ENCODE results near the gene ACAD8.
"Not testable (repeated sequence)": the region's sequence is repeated elsewhere in the genome, so short reads cannot be mapped to it uniquely, and the experiment has no call there.

The ACAD8 gene

GRCh38 chr11:134275534-134276395 lies 22.4 kb downstream of the ACAD8 start, which contains the start of gene GLB1L3:
GLB1L3 (plus strand) TSS chr11:134276379; CDS start chr11:134276741, 362 bp downstream.
- ATAC-seq (replicated peaks; ENCODE audit: extremely low read depth, poor library complexity, severe bottlenecking) (peak; percentile 93), DNase-seq (ENCODE audit: low spot score in 2 of 2) (peak; percentile 67 to 71)
- Mint-ChIP-seq H3K36me3 (ENCODE audit: insufficient read depth) (peaks cover under 1% of the 10 kb centered on the region), H3K4me1 (peaks cover 41% of the 10 kb centered on the region), H3K4me3 (peak within 1 kb of the TSS; percentile 96), H3K27me3 (no peaks in the 10 kb centered on the region), H3K9me3 (no peaks in the 10 kb centered on the region), H3K27ac (ENCODE audit: low read depth) (peak within 1 kb of the TSS; percentile 91)

- peak overlapping the region; percentile 91 for H3K27ac Mint-ChIP-seq (ENCODE audit: low read depth)
- H3K4me3 Mint-ChIP-seq = peak overlapping the region; percentile 96
- H3K4me1 Mint-ChIP-seq = peaks cover 32% of the 10 kb centered on the region
- peak; percentile 10 for ATAC-seq (replicated peaks; ENCODE audit: extremely low read depth, poor library complexity, severe bottlenecking)
- H3K27me3 Mint-ChIP-seq = no peaks in the 10 kb centered on the region
- no peaks in the 10 kb centered on the region for H3K9me3 Mint-ChIP-seq
- no peaks in the 10 kb centered on the region for H3K36me3 Mint-ChIP-seq (ENCODE audit: insufficient read depth)
- DNase-seq (ENCODE audit: low spot score in 2 of 2) = no peak
Observed at GRCh38 chr11:134276396-134277182, 23.2 kb downstream of the ACAD8 start.

GRCh38 chr11:134277183-134278001 lies 24.0 kb downstream of the ACAD8 start:
- no peaks in the 10 kb centered on the region for H3K9me3 Mint-ChIP-seq
- peaks cover 30% of the 10 kb centered on the region for H3K4me1 Mint-ChIP-seq
- no peak overlapping the region for H3K27ac Mint-ChIP-seq (ENCODE audit: low read depth)
- no peak for DNase-seq (ENCODE audit: low spot score in 2 of 2)
- H3K4me3 Mint-ChIP-seq = peak overlapping the region; percentile 81
- no peaks in the 10 kb centered on the region for H3K27me3 Mint-ChIP-seq
- H3K36me3 Mint-ChIP-seq (ENCODE audit: insufficient read depth) = no peaks in the 10 kb centered on the region
- no peak for ATAC-seq (replicated peaks; ENCODE audit: extremely low read depth, poor library complexity, severe bottlenecking)

GRCh38 chr11:134278356-134278755 lies 25.0 kb downstream of the ACAD8 start:
- H3K4me1 Mint-ChIP-seq = peaks cover 26% of the 10 kb centered on the region
- H3K36me3 Mint-ChIP-seq (ENCODE audit: insufficient read depth) = no peaks in the 10 kb centered on the region
- no peak overlapping the region for H3K27ac Mint-ChIP-seq (ENCODE audit: low read depth)
- H3K9me3 Mint-ChIP-seq = no peaks in the 10 kb centered on the region
- ATAC-seq (replicated peaks; ENCODE audit: extremely low read depth, poor library complexity, severe bottlenecking) (no peak), DNase-seq (ENCODE audit: low spot score in 2 of 2) (no peak)
- no peaks in the 10 kb centered on the region for H3K27me3 Mint-ChIP-seq
- no peak overlapping the region for H3K4me3 Mint-ChIP-seq

GRCh38 chr11:134281635-134282034 lies 28.3 kb downstream of the ACAD8 start:
- not testable (repeated sequence) for H3K27me3 Mint-ChIP-seq; H3K27ac Mint-ChIP-seq (ENCODE audit: low read depth); H3K4me1 Mint-ChIP-seq; ATAC-seq (replicated peaks; ENCODE audit: extremely low read depth, poor library complexity, severe bottlenecking); H3K9me3 Mint-ChIP-seq; DNase-seq (ENCODE audit: low spot score in 2 of 2); H3K4me3 Mint-ChIP-seq; H3K36me3 Mint-ChIP-seq (ENCODE audit: insufficient read depth)

- Mint-ChIP-seq H3K9me3 (no peaks in the 10 kb centered on the region), H3K4me3 (no peak overlapping the region), H3K4me1 (peaks cover under 1% of the 10 kb centered on the region), H3K27ac (ENCODE audit: low read depth) (no peak overlapping the region), H3K27me3 (no peaks in the 10 kb centered on the region), H3K36me3 (ENCODE audit: insufficient read depth) (no peaks in the 10 kb centered on the region)
- no peak for DNase-seq (ENCODE audit: low spot score in 2 of 2)
- no peak for ATAC-seq (replicated peaks; ENCODE audit: extremely low read depth, poor library complexity, severe bottlenecking)
Observed at GRCh38 chr11:134282121-134283045, 29.0 kb downstream of the ACAD8 start.

GRCh38 chr11:134283461-134284230 lies 30.3 kb downstream of the ACAD8 start:
- ATAC-seq (replicated peaks; ENCODE audit: extremely low read depth, poor library complexity, severe bottlenecking) = no peak
- Mint-ChIP-seq H3K4me1 (no peaks in the 10 kb centered on the region), H3K9me3 (no peaks in the 10 kb centered on the region), H3K27me3 (no peaks in the 10 kb centered on the region), H3K27ac (ENCODE audit: low read depth) (no peak overlapping the region), H3K36me3 (ENCODE audit: insufficient read depth) (no peaks in the 10 kb centered on the region), H3K4me3 (no peak overlapping the region)
- DNase-seq (ENCODE audit: low spot score in 2 of 2) = no peak

GRCh38 chr11:134284349-134284748 lies 31.0 kb downstream of the ACAD8 start:
- not testable (repeated sequence) for H3K27ac Mint-ChIP-seq (ENCODE audit: low read depth); H3K36me3 Mint-ChIP-seq (ENCODE audit: insufficient read depth); H3K27me3 Mint-ChIP-seq; H3K9me3 Mint-ChIP-seq; DNase-seq (ENCODE audit: low spot score in 2 of 2); H3K4me3 Mint-ChIP-seq; H3K4me1 Mint-ChIP-seq; ATAC-seq (replicated peaks; ENCODE audit: extremely low read depth, poor library complexity, severe bottlenecking)

- Mint-ChIP-seq H3K36me3 (ENCODE audit: insufficient read depth) (no peaks in the 10 kb centered on the region), H3K4me3 (no peak overlapping the region), H3K27me3 (no peaks in the 10 kb centered on the region), H3K4me1 (no peaks in the 10 kb centered on the region), H3K9me3 (no peaks in the 10 kb centered on the region), H3K27ac (ENCODE audit: low read depth) (no peak overlapping the region)
- DNase-seq (ENCODE audit: low spot score in 2 of 2) (no peak), ATAC-seq (replicated peaks; ENCODE audit: extremely low read depth, poor library complexity, severe bottlenecking) (no peak)
Observed at GRCh38 chr11:134287561-134287960, 34.2 kb downstream of the ACAD8 start.

GRCh38 chr11:134288486-134288885 lies 35.1 kb downstream of the ACAD8 start:
- no peak overlapping the region for H3K27ac Mint-ChIP-seq (ENCODE audit: low read depth)

GRCh38 chr11:134289167-134289566 lies 35.8 kb downstream of the ACAD8 start:
- Mint-ChIP-seq H3K4me1 (no peaks in the 10 kb centered on the region), H3K9me3 (no peaks in the 10 kb centered on the region), H3K36me3 (ENCODE audit: insufficient read depth) (no peaks in the 10 kb centered on the region), H3K27ac (ENCODE audit: low read depth) (no peak overlapping the region), H3K27me3 (no peaks in the 10 kb centered on the region), H3K4me3 (no peak overlapping the region)
- DNase-seq (ENCODE audit: low spot score in 2 of 2) = no peak
- ATAC-seq (replicated peaks; ENCODE audit: extremely low read depth, poor library complexity, severe bottlenecking) = no peak

More at GRCh38 chr11:134288486-134288885, 35.1 kb downstream of the ACAD8 start:
- ATAC-seq (replicated peaks; ENCODE audit: extremely low read depth, poor library complexity, severe bottlenecking) = no peak
- no peaks in the 10 kb centered on the region for H3K9me3 Mint-ChIP-seq
- H3K4me3 Mint-ChIP-seq = no peak overlapping the region
- no peak for DNase-seq (ENCODE audit: low spot score in 2 of 2)
- no peaks in the 10 kb centered on the region for H3K27me3 Mint-ChIP-seq
- no peaks in the 10 kb centered on the region for H3K36me3 Mint-ChIP-seq (ENCODE audit: insufficient read depth)
- no peaks in the 10 kb centered on the region for H3K4me1 Mint-ChIP-seq
